ENCODE data around the gene CCT3. TPM values are rescaled to one million over a fixed set of nuclear protein-coding genes. Genes with fewer than 3 reads are reported as not detected.
A peak's percentile ranks its signal among the peaks of the same experiment; 100 is the strongest.

The CCT3 gene
- total RNA-seq = 100 to 1,000 TPM; 124 to 133 TPM
- long read RNA-seq, donor 1, transcript CCT3-201 (14 exons, 2,150 nt) = major isoform, 86 of 112 reads
- long read RNA-seq, donor 1, partial matches to known transcripts = 21 of 112 reads
- long read RNA-seq, donor 1, other reads (novel, unspliced or antisense) = 2 of 112 reads
- long read RNA-seq, donor 2, transcript CCT3-201 (14 exons, 2,150 nt) = major isoform, 651 of 711 reads
- long read RNA-seq, donor 2, partial matches to known transcripts = 31 of 711 reads
- long read RNA-seq, donor 2, other reads (novel, unspliced or antisense) = 25 of 711 reads

DNA sequence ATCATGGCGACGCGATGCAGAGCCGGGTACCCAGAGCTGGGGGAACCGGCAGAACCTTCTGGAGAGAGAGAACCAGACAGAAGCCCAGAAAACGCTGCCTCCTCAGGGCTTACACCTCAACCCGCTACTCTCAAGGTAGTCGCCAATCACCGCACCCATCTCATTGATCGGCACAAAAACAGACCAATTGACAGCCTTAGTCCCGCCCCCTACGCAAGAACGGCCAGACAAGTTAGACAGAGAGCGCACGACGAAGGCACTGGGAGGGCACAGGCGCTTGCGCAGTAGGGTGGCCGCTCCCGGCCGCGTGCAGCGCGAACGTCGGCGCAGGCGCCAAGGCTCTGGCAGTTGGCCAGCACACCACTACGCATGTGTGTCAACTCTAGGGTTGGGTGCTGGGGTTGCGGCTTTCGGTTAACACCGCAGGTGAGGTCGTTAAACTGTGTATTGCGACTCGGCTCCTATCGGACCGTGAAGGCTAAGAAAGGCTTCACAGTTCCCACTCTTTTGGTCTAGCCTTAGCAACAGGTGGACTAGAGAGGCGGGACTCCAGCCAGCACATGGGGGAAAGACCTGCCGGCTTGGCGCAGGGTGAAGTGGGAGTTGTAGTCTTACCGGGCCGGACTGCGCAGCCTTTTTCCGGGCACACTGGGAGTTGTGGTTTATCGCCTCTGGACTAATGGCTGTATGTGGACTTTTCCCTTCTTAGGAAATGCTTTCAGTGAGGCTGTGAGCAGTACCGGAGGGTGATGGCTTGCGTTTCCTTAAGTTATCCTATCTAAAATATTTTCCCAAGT, at the start of gene CCT3, which contains the start of gene TSACC:
TSS of gene CCT3 (minus strand) at position 113 of the 797 bp plus-strand sequence. CDS start at position 5, 108 bp downstream.
TSS of gene TSACC (plus strand) at position 347 of the 797 bp plus-strand sequence. CDS start 1,232 bp downstream, outside the sequence.
- DNase-seq (ENCODE audit: low spot score) = peak; percentile 100
- intact Hi-C loops (cut with DNase I) = no loop called here

- no peak for DNase-seq (ENCODE audit: low spot score)
- intact Hi-C loops (cut with DNase I) = loop anchor here in 1 of 2 donors (2.0 to 10.0 kb wide), 3 partner anchors 59 to 267 kb away; no protein-coding TSS in a partner anchor
These were observed 49.7 kb upstream of the CCT3 start for GRCh38 chr1:156387870-156388173.

DNA sequence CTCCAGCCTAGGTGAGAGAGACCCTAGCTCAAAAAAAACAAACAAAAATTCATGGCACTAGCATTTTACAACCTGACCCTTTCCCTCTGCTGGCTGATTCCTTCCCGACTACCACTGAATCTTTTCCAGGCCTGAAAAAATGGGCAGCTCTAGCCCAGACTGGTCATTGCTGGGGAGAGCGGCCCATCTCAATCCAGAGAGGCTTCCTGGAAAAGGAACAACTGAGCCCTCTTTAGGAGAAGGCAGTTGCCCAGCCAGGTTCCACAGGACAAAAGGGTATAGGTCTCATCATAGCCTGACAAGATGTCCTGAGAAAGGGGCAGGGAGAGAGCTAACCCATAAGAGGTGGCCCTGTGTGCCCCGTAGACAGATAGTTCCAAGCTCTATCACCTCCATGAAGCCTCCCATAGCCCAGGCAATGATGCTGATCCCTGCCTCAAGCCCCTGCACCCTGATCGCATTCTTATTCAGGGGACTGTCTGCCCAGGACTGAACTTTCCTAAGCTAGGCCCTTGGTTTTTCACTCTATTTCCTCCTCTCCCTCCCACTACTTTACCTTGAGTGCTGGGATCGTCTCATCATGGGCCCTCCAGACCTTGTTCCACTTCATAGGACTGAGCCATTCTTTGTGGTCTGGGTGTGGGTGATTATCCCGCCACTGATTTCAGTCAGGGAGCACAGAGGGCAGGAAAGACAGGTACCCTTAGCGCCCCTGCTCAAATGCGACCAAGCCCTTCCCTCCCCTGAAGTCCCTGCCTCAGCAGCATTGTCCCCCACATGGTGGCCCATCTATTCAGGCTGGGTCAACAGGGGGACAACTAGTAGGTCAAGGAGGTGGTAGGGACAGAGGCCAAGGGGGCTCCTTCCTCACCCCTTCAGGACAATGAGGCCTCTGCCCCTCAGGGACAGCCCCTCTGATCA, 49.1 kb upstream of the CCT3 start:
- intact Hi-C loops (cut with DNase I) = loop anchor here (1.0 to 10.0 kb wide), 4 partner anchors 35 to 268 kb away; no protein-coding TSS in a partner anchor
- DNase-seq (ENCODE audit: low spot score) = no peak

GRCh38 chr1:156386134-156386901, 48.2 kb upstream of the CCT3 start:
- no peak for DNase-seq (ENCODE audit: low spot score)
- intact Hi-C loops (cut with DNase I) = loop anchor here (1.0 to 10.0 kb wide), 4 partner anchors 36 to 268 kb away; no protein-coding TSS in a partner anchor

DNA sequence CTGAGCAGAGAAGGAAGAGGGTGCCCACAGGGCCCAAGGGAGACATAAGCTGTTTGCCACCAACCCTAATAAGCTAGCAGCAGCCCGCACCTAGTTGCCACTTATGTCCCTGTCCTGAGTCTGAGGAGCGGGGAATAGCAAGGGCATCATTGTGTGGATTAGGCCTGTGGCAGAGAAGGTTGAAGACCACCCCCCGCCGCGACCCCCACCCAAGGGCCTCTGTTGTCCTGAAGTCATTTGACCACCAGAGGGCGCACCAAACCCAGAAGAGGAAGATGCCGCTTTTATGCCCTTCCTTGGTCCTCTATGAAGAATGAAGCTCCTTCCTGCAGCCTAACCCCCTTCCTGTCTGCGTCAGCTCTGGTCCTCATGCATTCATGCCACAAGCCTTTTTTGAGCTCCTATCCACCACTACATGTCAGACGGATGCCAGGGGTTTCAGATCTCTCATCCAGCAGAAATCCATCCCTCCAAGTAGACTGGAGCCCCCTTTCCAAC, 47.5 kb upstream of the CCT3 start:
- intact Hi-C loops (cut with DNase I) = loop anchor here (1.0 to 10.0 kb wide), 4 partner anchors 37 to 269 kb away; no protein-coding TSS in a partner anchor
- no peak for DNase-seq (ENCODE audit: low spot score)

- no peak for DNase-seq (ENCODE audit: low spot score)
- intact Hi-C loops (cut with DNase I) = loop anchor here (2.0 to 10.0 kb wide), 4 partner anchors 62 to 270 kb away; no protein-coding TSS in a partner anchor
These were observed 46.6 kb upstream of the CCT3 start for GRCh38 chr1:156384658-156385057.

- no peak for DNase-seq (ENCODE audit: low spot score)
- intact Hi-C loops (cut with DNase I) = loop anchor here (2.0 to 10.0 kb wide), 4 partner anchors 63 to 271 kb away; no protein-coding TSS in a partner anchor
These were observed 45.9 kb upstream of the CCT3 start for GRCh38 chr1:156384007-156384406.

GRCh38 chr1:156383023-156383422, 44.9 kb upstream of the CCT3 start:
- intact Hi-C loops (cut with DNase I) = loop anchor here (5.0 to 10.0 kb wide), 3 partner anchors 202 to 272 kb away; no protein-coding TSS in a partner anchor
- no peak for DNase-seq (ENCODE audit: low spot score)

DNA sequence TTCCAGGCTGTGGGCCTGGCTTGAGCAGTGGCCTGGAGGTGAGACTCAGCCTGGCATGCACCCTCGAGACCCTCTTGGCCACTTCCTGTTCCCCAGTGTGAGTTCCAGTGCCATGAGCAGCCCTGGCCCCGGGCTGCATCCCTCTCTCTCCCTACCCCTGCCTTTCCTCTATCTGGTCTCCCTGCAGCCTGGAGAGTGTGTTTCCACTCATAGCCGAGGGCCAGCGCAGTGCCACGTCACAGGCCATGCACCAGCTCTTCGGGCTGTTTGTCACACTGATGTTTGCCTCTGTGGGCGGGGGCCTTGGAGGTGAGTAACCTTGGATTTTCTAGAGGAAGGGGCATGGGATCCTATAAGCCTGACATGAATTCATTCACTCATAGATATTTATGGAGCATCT, 44.5 kb upstream of the CCT3 start:
- DNase-seq (ENCODE audit: low spot score) = no peak
- intact Hi-C loops (cut with DNase I) = loop anchor here (5.0 to 10.0 kb wide), 3 partner anchors 202 to 272 kb away; no protein-coding TSS in a partner anchor

GRCh38 chr1:156379420-156380165, 41.5 kb upstream of the CCT3 start:
- intact Hi-C loops (cut with DNase I) = loop anchor here (2.0 to 10.0 kb wide), 4 partner anchors 61 to 275 kb away; no protein-coding TSS in a partner anchor
- no peak for DNase-seq (ENCODE audit: low spot score)

DNA sequence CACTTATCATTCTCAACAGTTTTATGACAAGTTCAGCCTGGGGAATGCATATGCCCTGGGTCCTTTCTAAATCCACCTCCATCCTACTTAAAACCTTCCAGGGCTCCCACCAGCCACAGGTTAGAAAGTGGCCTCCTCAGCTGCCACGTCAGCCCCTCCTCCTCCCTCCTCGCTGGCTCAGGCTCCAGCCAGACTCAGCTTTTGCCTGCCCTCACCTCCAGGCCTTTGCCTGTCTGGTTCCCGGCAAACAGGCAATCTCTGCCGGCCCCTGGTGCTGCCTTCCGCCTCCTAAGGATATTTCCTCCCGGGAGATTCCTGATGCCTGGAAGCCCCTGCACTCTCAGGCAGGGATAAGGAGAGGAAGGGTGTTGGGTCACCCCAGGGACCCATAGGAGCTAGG, 40.5 kb upstream of the CCT3 start:
- intact Hi-C loops (cut with DNase I) = loop anchor here in 1 of 2 donors (2.0 kb wide), 1 partner anchor 62 kb away; no protein-coding TSS in a partner anchor

GRCh38 chr1:156376958-156377919, 39.1 kb upstream of the CCT3 start:
- no peak for DNase-seq (ENCODE audit: low spot score)
- intact Hi-C loops (cut with DNase I) = no loop called here

More for the DNA sequence above, 40.5 kb upstream of the CCT3 start:
- no peak for DNase-seq (ENCODE audit: low spot score)

DNA sequence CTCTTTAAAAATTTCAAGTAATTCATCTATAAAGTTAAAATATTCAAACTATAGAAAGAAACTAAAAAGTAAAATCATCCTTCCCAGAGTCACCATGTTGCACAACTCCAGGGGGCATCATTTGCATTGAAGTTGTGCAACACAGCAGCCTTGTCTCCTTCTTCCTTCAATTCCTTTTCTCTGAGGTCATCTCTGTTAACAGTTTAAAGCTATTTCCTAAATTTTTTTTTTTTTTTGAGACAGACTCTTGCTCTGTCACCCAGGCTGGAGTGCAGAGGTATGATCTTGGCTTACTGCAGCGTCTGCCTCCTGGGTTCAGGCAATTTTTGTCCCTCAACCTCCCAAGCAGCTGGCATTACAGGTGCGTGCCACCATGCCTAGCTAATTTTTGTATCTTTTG, 38.1 kb upstream of the CCT3 start:
- intact Hi-C loops (cut with DNase I) = no loop called here
- no peak for DNase-seq (ENCODE audit: low spot score)

DNA sequence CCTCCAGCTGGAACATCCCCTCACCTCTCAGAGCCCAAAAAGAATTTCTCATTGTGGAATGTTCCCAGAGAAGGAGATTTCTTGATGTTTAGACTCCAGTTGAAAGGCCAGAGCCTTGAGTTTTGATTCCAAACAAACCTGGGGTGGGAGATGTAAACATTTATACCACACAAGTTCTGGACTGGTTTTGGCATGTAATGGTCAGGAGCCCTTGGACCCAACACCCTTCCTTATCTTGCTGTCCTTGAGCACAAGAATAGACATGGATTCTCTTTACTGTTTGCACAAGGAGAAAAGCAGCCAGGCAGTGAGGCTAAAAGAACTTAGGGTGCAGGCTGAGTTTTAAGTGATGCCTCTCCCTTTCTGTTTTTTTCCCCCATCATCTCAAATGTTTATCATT, 35.5 kb upstream of the CCT3 start:
- DNase-seq (ENCODE audit: low spot score) = no peak
- intact Hi-C loops (cut with DNase I) = no loop called here

DNA sequence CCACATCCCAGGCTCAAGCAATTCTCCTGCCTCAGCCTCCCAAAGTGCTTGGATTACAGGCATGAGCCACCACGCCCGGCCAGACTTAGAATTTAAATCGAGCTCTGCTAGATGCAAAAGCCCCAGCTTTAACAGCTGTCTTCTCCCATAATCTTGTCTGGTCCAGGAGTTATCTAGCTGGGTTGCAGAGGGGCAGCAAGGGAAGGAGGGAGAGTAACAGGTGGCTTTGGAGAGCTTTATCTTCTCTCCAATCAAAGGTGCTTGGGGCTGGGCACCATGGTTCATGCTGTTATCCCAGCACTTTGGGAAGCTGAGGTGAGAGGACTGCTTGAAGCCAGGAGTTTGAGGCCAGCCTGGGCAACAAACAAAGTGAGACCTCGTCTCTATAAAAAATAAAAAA, 34.8 kb upstream of the CCT3 start:
- no peak for DNase-seq (ENCODE audit: low spot score)
- intact Hi-C loops (cut with DNase I) = no loop called here

DNA sequence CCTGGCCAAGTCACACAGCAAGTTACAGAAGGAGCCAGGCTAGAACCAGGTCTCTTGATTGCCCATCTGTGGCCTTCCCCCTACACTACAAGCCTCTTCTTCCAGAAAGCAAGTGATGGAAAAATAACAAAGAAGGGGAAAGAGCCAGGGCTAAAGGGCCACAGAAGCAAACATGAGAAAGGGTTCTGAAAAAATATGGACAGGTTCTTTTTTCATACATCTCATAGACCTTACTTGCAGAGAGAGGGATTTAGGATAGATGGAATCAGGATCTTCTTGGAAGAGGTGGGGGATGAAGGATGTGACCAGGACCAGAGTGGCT, 34.1 kb upstream of the CCT3 start:
- DNase-seq (ENCODE audit: low spot score) = no peak
- intact Hi-C loops (cut with DNase I) = no loop called here

Measured in posterior vena cava (tissue), 2 donors.